Smooth muscle cell (in vitro differentiated cells): ENCODE measurements around the gene GLT8D2. TPM values are rescaled to one million over a fixed set of nuclear protein-coding genes. Genes with fewer than 3 reads are reported as not detected.

Experiments
- DNase-seq: peaks from one replicate; lab custom pipeline; 2025; ENCODE audit not compliant: unreplicated experiment; lab: John Stamatoyannopoulos, UW
- H2AFZ ChIP-seq: fragments of 200-600 bp; sonication (generic); 2 replicates; pipeline ENCODE4 v1.6.0; 2016; ENCODE audit warnings: antibody characterized with exemption, low read depth, mild to moderate bottlenecking
- H3F3A ChIP-seq: fragments of 200-600 bp; sonication (generic); 2 replicates; pipeline ENCODE4 v1.6.0; 2017; ENCODE audit warnings: antibody characterized with exemption, low read depth
- H3K27ac ChIP-seq: fragments of 200-600 bp; sonication (generic); 2 replicates; pipeline ENCODE4 v1.5.1; 2016; ENCODE audit warnings: low read depth, mild to moderate bottlenecking
- H3K27me3 ChIP-seq: fragments of 200-600 bp; sonication (generic); 2 replicates; pipeline ENCODE4 v1.6.1; 2016; ENCODE audit warnings: low read depth, mild to moderate bottlenecking
- H3K36me3 ChIP-seq: fragments of 200-600 bp; sonication (generic); 2 replicates; pipeline ENCODE4 v1.5.1; 2016; ENCODE audit warnings: low read depth
- H3K4me1 ChIP-seq: fragments of 200-600 bp; sonication (generic); 2 replicates; pipeline ENCODE4 v1.5.1; 2016; ENCODE audit warnings: low read depth
- H3K4me2 ChIP-seq: fragments of 200-600 bp; sonication (generic); 2 replicates; pipeline ENCODE4 v1.6.0; 2016; ENCODE audit warnings: mild to moderate bottlenecking
- H3K4me3 ChIP-seq: fragments of 200-600 bp; sonication (generic); 2 replicates; pipeline ENCODE4 v1.5.1; 2016; ENCODE audit warnings: mild to moderate bottlenecking
- H3K79me2 ChIP-seq: fragments of 200-600 bp; sonication (generic); 2 replicates; pipeline ENCODE4 v1.6.0; 2016; ENCODE audit warnings: low read depth, mild to moderate bottlenecking
- H3K9ac ChIP-seq: fragments of 200-600 bp; sonication (generic); 2 replicates; pipeline ENCODE4 v1.6.0; 2016; ENCODE audit warnings: low read depth
- H3K9me3 ChIP-seq: fragments of 200-600 bp; sonication (generic); replicated peaks from 2 replicates; pipeline ENCODE4 v1.5.1; 2016; ENCODE audit warnings: low read depth
- H4K20me1 ChIP-seq: fragments of 200-600 bp; sonication (generic); 2 replicates; pipeline ENCODE4 v1.6.0; 2016; ENCODE audit warnings: low read depth
- WGBS: methylation state at CpG from one replicate; pipeline ENCODE4 v1.1.7; 2016; ENCODE audit warnings: low lambda C conversion rate; 5-methylcytosine and 5-hydroxymethylcytosine counted together
- polyA plus RNA-seq: library from polyadenylated mRNA; unstranded; fragments of >200 nt; fragmentation: Nextera tagmentation; extraction: Ambion mirVana; gene quantifications from 2 replicates; pipeline ENCODE4 v1.2.1, GENCODE V29; 2016
- total RNA-seq: library from RNA; depleted of rRNA; stranded (reverse); fragments of >200 nt; gene quantifications from 2 replicates; pipeline ENCODE4 v1.2.3, GENCODE V29; 2014
- TF ChIP-seq, protein P1 (sequence below): fragments of 200-600 bp; sonication (generic); IDR thresholded peaks from 2 replicates; pipeline ENCODE4 v1.5.1; 2017; ENCODE audit warnings: borderline replicate concordance, mild to moderate bottlenecking, antibody characterized with exemption; ENCODE audit not compliant: insufficient read depth, poor library complexity, severe bottlenecking

The GLT8D2 gene, protein sequence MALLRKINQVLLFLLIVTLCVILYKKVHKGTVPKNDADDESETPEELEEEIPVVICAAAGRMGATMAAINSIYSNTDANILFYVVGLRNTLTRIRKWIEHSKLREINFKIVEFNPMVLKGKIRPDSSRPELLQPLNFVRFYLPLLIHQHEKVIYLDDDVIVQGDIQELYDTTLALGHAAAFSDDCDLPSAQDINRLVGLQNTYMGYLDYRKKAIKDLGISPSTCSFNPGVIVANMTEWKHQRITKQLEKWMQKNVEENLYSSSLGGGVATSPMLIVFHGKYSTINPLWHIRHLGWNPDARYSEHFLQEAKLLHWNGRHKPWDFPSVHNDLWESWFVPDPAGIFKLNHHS
- 43.0 and 52.7 TPM in 2 replicates for total RNA-seq
- 41.2 and 47.7 TPM in 2 replicates for polyA plus RNA-seq

DNA sequence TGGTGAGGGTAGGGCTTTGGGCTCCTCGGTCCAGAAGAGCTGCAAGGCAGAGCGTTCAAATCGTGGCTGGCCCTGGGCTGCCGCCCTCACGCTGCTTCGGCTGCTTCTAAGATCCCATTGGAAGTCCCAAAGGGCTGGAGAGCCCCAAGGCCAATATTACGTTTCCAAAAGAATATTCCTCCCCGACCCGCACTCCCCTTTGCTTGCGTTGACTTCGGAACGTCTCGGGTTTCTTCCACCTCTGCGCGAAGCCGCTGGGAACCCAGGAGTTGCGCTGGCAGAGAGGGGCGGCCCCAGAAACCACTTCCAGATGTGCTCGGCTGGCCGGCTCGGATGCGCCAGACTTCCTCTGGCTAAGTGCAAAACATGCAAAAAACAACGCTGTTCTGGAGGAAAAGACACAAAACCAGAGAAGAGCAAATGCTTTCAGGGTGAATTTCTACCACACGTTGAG lies at the start of gene GLT8D2:
Gene GLT8D2 (minus strand): TSS at position 285 of the 454 bp plus-strand sequence. CDS start 30,539 bp downstream, outside the sequence.
- Histone ChIP-seq H3K9ac (peak within 1 kb of the TSS; percentile 52), H4K20me1 (no peaks in the 10 kb centered on the region), H2AFZ (peak within 1 kb of the TSS; percentile 93), H3K4me2 (peak within 1 kb of the TSS; percentile 90), H3K79me2 (no peaks in the 10 kb centered on the region), H3K27ac (peak within 1 kb of the TSS; percentile 64), H3K36me3 (no peaks in the 10 kb centered on the region), H3K4me1 (peaks cover 4% of the 10 kb centered on the region), H3K9me3 (no peaks in the 10 kb centered on the region), H3F3A (peaks cover 5% of the 10 kb centered on the region), H3K4me3 (peak within 1 kb of the TSS; percentile 63), H3K27me3 (peaks cover 2% of the 10 kb centered on the region)
- 2% methylated on average over 24 of the region's 24 CpGs for WGBS
- TF ChIP-seq, protein P1, sequence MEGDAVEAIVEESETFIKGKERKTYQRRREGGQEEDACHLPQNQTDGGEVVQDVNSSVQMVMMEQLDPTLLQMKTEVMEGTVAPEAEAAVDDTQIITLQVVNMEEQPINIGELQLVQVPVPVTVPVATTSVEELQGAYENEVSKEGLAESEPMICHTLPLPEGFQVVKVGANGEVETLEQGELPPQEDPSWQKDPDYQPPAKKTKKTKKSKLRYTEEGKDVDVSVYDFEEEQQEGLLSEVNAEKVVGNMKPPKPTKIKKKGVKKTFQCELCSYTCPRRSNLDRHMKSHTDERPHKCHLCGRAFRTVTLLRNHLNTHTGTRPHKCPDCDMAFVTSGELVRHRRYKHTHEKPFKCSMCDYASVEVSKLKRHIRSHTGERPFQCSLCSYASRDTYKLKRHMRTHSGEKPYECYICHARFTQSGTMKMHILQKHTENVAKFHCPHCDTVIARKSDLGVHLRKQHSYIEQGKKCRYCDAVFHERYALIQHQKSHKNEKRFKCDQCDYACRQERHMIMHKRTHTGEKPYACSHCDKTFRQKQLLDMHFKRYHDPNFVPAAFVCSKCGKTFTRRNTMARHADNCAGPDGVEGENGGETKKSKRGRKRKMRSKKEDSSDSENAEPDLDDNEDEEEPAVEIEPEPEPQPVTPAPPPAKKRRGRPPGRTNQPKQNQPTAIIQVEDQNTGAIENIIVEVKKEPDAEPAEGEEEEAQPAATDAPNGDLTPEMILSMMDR, result no peak
- peak; percentile 36 for DNase-seq

DNA sequence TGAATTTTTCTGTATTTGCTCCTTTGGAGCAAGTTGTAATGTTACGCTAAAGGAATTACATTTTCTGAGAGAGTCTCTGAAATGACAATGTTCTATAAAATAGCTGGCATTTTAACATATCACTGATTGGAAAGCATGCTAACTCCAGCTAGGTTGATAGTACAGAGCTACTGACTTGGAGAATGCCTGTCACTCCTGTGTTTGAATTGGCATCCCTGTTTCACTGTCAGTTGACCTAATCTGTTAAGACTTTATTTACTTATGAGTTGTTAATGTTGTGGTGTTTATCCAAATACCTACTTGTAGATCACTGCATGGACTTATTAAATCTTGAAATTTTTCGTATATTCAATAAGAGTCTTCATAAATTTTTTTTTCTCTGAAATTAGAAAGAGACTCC lies 48.0 kb upstream of the GLT8D2 start:
- H4K20me1 ChIP-seq, result no peaks in the 10 kb centered on the region
- no peaks in the 10 kb centered on the region for H3K79me2 ChIP-seq
- no peaks in the 10 kb centered on the region for H3F3A ChIP-seq
- no peak overlapping the region for H3K27ac ChIP-seq
- WGBS, result 98% methylated on average over 2 of the region's 2 CpGs
- TF ChIP-seq, protein P1, result no peak
- H3K4me1 ChIP-seq, result no peaks in the 10 kb centered on the region
- H3K4me3 ChIP-seq, result no peak overlapping the region
- no peak overlapping the region for H3K4me2 ChIP-seq
- peaks cover 48% of the 10 kb centered on the region for H3K36me3 ChIP-seq
- no peak overlapping the region for H2AFZ ChIP-seq
- no peak overlapping the region for H3K9ac ChIP-seq
- H3K9me3 ChIP-seq, result no peaks in the 10 kb centered on the region
- H3K27me3 ChIP-seq, result no peaks in the 10 kb centered on the region
- DNase-seq, result no peak

DNA sequence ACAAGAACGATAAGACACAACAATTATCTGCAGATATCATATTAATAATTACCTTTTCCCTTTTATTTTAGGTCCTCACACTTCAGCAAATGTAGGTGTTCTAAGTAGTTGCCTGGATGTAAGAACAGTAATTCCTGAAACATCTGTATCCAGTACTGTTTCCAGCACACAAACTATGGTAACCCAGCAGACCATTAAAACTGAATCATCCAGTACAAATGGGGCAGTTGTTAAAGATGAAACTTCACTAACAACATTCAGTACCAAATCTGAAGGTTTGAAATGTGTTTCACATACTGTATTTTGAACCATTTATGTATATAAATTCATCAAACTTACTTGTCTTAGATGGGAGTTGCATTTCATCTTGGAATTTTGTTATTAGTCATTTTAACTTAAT lies 45.3 kb upstream of the GLT8D2 start:
- Histone ChIP-seq H3K27me3 (no peaks in the 10 kb centered on the region), H3K4me1 (peaks cover 5% of the 10 kb centered on the region), H3K27ac (no peak overlapping the region), H3K79me2 (no peaks in the 10 kb centered on the region), H3K36me3 (peaks cover 58% of the 10 kb centered on the region), H3K4me3 (no peak overlapping the region), H2AFZ (no peak overlapping the region), H3K9ac (no peak overlapping the region), H3F3A (no peaks in the 10 kb centered on the region), H3K9me3 (no peaks in the 10 kb centered on the region), H3K4me2 (no peak overlapping the region), H4K20me1 (no peaks in the 10 kb centered on the region)
- TF ChIP-seq, protein P1, result no peak
- WGBS, result 98% methylated on average over 1 of the region's 1 CpG
- DNase-seq, result no peak
